ENCODE results near the gene TBC1D16.
"Not testable (repeated sequence)": the region's sequence is repeated elsewhere in the genome, so short reads cannot be mapped to it uniquely, and the experiment has no call there.

The TBC1D16 gene

GRCh38 chr17:80002690-80003490 is 32.8 kb downstream of the TBC1D16 start:
- no peak for DNase-seq

- no peak for DNase-seq
Observed at GRCh38 chr17:80002070-80002641, 33.5 kb downstream of the TBC1D16 start.

DNA sequence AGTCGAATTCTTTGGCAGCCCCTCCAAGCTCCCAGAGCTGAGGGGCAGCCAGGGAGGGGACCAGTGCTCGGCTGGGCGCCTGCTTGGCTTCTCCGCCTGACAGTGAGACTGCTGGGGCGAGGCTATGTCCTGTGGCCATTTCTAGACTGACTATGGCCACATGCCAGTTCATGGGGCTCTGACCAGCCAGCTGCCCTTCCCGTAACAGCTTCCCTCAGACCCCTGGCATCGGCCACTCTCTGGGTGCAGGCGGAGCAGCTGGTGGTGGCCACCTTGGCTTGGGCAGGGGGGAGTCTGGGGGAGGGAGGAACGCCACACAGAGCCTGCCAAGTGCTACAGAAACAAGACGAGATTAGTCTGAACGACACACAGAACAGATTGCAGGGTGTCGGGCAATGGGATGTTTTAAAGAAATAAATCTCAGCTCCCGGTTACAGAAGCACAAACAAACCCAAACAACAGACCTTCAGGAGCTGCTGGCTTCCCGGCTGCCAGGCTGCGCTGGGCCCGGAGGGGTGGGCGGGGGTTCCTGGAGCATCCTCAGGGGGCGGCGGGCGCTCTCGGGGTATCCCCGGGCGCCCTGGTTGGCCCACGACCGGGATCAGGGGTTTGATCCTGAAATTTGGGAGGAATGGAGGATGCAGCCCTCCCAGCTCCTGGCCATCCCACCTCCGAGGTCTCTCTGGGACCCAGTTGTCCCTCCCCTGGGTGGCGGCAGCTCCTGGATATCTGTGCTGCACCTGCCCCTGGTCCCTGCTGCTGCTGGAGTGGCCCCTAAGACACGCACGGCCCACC is 34.5 kb downstream of the TBC1D16 start:
- DNase-seq, result no peak

DNA sequence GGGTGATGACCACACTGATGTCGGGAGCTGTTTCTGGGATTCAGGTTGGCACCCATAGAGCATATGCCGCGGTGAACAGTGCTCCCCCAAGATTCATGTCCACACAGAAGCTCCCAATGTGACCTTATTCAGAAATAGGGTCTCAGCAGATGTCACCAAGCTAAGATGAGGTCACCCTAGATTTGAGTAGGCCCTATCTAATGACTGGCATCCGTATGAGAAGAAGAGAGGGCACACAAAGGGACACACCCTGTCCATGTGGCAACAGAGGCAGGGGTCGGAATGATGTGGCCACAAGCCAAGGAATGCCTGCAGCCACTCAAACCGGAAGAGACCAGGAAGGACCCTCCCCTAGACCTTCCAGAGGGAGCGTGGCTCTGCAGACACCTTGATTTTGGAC is 35.5 kb downstream of the TBC1D16 start:
- no peak for DNase-seq

DNA sequence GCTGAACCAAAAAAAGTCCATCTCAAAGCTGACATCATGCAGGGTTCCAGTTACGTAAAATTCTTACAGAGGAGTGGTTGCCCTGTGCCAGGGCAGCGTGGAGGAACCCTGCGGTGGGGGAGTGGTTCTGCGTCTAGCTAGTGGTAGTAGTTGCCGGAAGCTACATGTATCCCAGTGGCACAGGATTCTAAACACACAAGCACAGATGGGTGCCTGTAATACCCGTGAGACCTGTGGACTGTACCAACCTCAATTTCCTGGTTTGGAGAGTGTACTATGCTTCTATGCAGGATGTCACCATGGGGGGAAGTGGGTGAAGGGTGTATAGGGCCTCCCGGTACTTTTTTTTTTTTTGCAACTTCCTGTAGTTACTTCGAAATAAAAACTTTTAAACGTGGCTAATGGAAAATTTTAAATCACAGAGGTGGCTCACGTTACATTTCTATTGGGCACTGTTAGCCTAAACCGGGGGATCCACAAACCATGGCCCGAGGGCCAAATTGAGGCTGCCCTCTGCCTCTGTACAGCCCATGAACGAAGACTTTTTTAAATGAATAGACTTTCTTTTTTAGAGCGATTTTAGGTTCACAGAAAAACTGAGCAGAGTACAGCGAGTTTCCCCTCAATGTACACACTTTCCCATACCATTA is 38.5 kb downstream of the TBC1D16 start:
- DNase-seq, result no peak

- no peak for DNase-seq
Observed at GRCh38 chr17:79996291-79996690, 39.4 kb downstream of the TBC1D16 start.

- no peak for DNase-seq
Observed at GRCh38 chr17:79995696-79996095, 40.0 kb downstream of the TBC1D16 start.

DNA sequence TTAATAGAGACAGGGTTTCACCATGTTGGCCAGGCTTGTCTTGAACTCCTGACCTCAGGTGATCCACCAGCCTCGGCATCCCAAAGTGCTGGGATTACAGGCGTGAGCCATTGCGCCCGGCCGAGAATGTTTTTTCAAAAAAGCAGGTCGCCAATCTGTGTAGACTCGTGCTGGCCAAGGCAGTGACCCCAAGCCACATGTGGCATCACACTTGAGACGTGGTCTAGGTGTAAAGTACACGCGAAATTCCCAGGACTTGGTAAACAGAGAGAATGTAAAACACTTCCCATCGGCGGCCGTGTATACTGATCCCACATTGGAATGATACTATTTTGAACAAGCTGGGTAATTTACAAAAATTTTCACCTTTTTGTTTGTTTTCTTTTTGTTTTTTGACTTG is 41.1 kb downstream of the TBC1D16 start:
- no peak for DNase-seq

GRCh38 chr17:79994228-79994569 is 41.5 kb downstream of the TBC1D16 start:
- DNase-seq, result not testable (repeated sequence)

- peak; percentile 52 for DNase-seq
Observed at GRCh38 chr17:79993390-79994227, 42.1 kb downstream of the TBC1D16 start.

GRCh38 chr17:79992649-79993389 is 42.9 kb downstream of the TBC1D16 start:
- no peak for DNase-seq

DNA sequence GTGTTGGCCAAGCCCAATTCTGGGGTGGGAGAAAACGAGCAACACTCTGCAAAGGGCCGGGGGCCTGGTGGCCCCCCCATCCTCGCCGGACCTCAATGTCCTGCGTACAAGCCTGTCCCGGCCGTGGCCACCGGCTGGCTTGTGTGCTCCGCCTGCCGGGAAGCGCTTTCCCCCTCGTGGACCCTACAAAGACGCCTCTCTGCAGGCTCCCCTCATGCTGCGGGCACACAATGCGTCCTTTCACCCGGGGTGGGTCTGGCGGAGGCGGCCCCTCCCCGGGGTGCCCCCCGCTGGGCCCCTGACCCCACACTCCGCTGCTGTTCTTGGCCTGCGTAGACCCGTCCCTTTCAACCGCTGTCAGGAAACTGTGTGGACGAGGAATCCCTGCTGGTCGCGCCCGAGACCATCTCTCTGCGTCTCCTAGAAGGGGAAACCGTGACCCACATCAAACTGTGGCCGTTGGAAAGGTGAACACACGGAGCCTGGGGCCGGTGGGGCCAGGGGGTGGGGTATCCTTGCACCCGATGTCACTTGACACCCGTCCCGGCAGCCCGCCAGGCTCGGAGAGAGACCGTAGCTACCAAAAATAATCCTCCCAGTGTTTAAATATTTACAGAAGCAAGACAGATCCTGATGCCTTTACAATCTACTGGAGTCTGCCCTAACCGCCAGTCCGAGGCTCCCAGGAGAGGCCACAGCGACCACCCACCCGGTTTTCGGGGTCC is 43.6 kb downstream of the TBC1D16 start:
- DNase-seq, result no peak

GRCh38 chr17:79991140-79991923 is 44.3 kb downstream of the TBC1D16 start:
- DNase-seq, result no peak

DNA sequence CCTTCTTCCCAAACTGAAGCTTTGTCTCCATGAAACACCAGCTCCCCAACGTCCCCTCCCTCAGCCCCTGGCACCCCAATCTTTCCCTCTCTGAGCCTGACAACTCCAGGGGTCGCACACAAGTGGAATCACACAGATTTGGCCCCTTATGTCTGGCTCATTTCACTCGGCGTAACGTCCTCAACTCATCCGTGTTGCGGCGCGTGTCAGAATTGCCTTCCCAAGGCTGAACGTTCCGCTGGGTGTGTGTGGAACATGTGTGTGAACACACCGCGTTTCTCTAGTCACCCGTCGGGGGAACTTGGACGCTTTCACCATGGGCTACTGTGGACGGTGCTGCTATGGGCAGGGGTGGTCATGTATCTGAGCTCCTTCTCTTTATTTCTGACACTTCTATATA is 45.0 kb downstream of the TBC1D16 start:
- no peak for DNase-seq

GRCh38 chr17:79990051-79990592 is 45.5 kb downstream of the TBC1D16 start:
- no peak for DNase-seq

DNA sequence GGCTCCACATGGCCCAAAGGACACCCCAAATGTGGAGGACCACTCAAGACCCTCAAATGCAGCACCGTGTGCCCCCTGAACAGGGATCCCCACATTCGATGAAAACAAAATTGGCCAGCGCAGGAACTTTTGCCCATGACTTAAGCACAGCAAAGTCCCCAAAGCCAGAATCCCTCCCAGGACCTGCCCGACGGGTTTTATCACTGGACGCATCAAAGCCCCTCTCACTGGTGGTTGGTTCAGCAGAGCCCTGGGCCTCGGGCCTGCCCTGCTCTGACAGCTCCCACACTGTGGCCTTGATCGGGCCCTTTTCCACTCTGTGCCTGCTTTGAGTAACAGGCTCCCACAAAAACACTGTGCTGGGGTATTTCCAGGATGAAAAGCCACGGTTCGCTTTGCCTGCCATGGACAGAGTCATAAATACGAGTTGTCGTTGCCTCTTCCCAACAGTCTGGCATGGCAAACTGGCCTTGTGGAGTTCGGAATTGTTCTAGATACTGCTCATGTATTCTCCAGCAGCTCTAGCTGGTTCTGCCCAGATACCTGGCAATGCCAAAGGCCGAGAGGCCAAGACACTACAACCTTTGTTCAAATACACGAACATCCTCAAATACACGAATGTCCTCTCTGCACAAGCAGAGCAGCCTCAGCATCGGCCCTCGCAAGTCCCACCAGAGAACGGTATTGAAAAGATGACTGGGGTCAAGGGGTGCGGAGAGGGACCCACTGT is 46.4 kb downstream of the TBC1D16 start:
- no peak for DNase-seq

- no peak for DNase-seq
Observed at GRCh38 chr17:79988185-79988971, 47.3 kb downstream of the TBC1D16 start.

GRCh38 chr17:79987935-79988184 is 47.8 kb downstream of the TBC1D16 start:
- no peak for DNase-seq
